Ammon's horn (tissue), 1 donor: ENCODE data around the gene EDAR.

ENCODE experiments used
- DNase-seq: peaks from one replicate; pipeline ENCODE4 v3.0.0-alpha.2; 2016; ENCODE audit warnings: low spot score

Gene EDAR

GRCh38 chr2:108988796-108989713, at the start of gene EDAR:
Gene EDAR, minus strand, starts transcription at chr2:108989220. Its CDS starts 58,206 bp downstream, at chr2:108931014.
- peak; percentile 32 for DNase-seq

GRCh38 chr2:109033171-109033570, 44.2 kb upstream of the EDAR start:
- DNase-seq = no peak

- DNase-seq = no peak
These were observed 43.3 kb upstream of the EDAR start for GRCh38 chr2:109032229-109032820.

GRCh38 chr2:109031476-109032228, 42.6 kb upstream of the EDAR start:
- peak; percentile 36 for DNase-seq

- no peak for DNase-seq
These were observed 42.0 kb upstream of the EDAR start for GRCh38 chr2:109030870-109031475.

- DNase-seq = no peak
These were observed 40.6 kb upstream of the EDAR start for GRCh38 chr2:109029490-109030201.

- no peak for DNase-seq
These were observed 39.9 kb upstream of the EDAR start for GRCh38 chr2:109028738-109029489.

- no peak for DNase-seq
These were observed 39.3 kb upstream of the EDAR start for GRCh38 chr2:109028277-109028676.

- DNase-seq = no peak
These were observed 38.7 kb upstream of the EDAR start for GRCh38 chr2:109027702-109028101.

- DNase-seq = no peak
These were observed 35.5 kb upstream of the EDAR start for GRCh38 chr2:109024477-109024876.

GRCh38 chr2:109021895-109022300, 32.9 kb upstream of the EDAR start:
- no peak for DNase-seq

- DNase-seq = no peak
These were observed 31.2 kb upstream of the EDAR start for GRCh38 chr2:109020217-109020637.

GRCh38 chr2:109018452-109018851, 29.4 kb upstream of the EDAR start:
- no peak for DNase-seq

GRCh38 chr2:109017017-109017416, 28.0 kb upstream of the EDAR start:
- no peak for DNase-seq

GRCh38 chr2:109016376-109016775, 27.4 kb upstream of the EDAR start:
- DNase-seq = no peak

GRCh38 chr2:109014476-109014875, 25.5 kb upstream of the EDAR start:
- no peak for DNase-seq

GRCh38 chr2:109013051-109013450, 24.0 kb upstream of the EDAR start:
- no peak for DNase-seq

- DNase-seq = no peak
These were observed 21.0 kb upstream of the EDAR start for GRCh38 chr2:109009920-109010610.

- no peak for DNase-seq
These were observed 18.0 kb upstream of the EDAR start for GRCh38 chr2:109006971-109007370.

GRCh38 chr2:109005686-109006204, 16.7 kb upstream of the EDAR start:
- peak; percentile 37 for DNase-seq
